GM10266 (cell line): ENCODE results near the gene CLDN15.
"Not testable (repeated sequence)": the region's sequence is repeated elsewhere in the genome, so short reads cannot be mapped to it uniquely, and the experiment has no call there.

Experiments used
- DNase-seq: peaks from one replicate; pipeline ENCODE4 v3.0.0; 2012; ENCODE audit errors: extremely low spot score
- TF ChIP-seq, protein P1 (sequence below): IDR thresholded peaks from 2 replicates; pipeline ENCODE4 v1.5.1; 2012; ENCODE audit warnings: mild to moderate bottlenecking, low read depth; ENCODE audit not compliant: control insufficient read depth, insufficient read depth; ENCODE audit errors: missing control alignments

Gene CLDN15

DNA sequence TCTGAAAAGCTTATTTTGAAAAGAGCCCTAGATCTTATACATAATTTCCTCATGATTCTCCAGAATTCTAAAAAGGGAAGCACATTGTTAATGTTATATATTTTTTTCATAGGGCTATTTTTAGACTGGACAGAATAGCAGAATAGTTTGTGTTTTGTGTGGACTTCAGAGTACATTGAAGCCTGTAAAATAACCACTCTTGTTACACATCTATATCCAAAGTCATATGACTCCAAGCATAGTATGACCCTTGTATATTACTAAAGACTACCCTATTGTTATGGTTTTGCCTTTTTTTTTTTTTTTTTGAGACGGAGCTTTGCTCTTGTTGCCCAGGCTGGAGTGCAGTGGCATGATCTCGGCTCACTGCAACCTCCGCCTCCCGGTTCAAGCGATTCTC is 33.4 kb upstream of the CLDN15 start:
- TF ChIP-seq, protein P1, sequence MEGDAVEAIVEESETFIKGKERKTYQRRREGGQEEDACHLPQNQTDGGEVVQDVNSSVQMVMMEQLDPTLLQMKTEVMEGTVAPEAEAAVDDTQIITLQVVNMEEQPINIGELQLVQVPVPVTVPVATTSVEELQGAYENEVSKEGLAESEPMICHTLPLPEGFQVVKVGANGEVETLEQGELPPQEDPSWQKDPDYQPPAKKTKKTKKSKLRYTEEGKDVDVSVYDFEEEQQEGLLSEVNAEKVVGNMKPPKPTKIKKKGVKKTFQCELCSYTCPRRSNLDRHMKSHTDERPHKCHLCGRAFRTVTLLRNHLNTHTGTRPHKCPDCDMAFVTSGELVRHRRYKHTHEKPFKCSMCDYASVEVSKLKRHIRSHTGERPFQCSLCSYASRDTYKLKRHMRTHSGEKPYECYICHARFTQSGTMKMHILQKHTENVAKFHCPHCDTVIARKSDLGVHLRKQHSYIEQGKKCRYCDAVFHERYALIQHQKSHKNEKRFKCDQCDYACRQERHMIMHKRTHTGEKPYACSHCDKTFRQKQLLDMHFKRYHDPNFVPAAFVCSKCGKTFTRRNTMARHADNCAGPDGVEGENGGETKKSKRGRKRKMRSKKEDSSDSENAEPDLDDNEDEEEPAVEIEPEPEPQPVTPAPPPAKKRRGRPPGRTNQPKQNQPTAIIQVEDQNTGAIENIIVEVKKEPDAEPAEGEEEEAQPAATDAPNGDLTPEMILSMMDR = no peak

DNA sequence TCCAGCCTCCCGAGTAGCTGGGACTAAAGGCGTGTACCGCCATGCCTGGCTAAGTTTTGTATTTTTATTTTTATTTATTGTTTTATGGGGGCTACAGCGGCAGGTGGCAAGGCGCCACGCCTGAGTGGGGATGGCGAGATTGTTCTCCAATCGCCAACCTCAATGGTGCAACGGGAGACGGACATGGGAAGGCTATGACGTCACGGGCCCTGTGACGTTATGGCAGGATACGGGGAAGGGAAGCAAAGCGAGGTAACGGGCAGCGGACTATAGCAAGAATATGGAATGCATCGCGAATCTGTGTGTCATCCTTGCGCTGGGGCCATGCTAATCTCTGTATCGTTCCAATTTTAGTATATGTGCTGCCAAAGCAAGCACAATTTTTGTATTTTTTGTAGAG is 32.1 kb upstream of the CLDN15 start:
- TF ChIP-seq, protein P1 = no peak
- no peak for DNase-seq

More for the DNA sequence above, 33.4 kb upstream of the CLDN15 start:
- DNase-seq = no peak

DNA sequence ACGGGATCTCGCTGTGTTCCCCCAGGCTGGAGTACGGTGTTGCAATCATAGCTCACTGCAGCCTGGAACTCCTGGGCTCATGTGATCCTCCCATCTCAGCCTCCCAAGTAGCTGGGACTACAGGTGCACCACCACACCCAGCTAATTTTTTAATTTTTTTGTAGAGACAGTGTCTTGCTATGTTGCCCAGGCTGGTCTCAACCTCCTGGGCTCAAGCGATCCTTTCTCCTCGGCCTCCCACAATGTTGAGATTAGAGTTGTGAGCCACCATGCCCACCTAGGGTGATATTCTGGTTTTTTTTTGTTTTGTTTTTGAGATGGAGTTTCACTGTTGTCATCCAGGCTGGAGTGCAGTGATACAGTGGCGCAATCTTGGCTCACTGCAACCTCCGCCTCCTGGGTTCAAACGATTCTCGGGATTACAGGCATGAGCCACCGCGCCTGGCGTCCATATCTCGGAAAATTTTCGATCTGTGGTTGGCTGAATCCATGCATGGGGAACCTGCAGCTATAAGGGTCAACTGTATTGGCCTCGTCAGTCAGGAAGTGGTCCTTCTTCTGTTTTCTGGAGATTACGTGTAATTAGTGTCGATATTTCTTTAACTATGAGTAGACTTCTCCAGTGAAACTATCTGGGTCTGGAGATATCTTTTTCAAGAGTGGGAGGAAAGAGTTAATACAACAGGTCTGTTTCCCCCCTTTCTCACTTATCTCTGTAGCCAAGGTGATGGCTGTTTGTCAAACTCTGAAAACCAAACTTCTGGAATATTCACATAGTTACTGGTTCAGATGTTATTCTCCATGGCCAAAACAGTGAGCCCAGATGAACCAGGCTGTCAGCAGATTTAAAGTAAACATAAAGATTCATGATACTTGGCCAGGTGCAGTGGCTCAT is 28.3 kb upstream of the CLDN15 start:
- TF ChIP-seq, protein P1 = no peak
- no peak for DNase-seq

DNA sequence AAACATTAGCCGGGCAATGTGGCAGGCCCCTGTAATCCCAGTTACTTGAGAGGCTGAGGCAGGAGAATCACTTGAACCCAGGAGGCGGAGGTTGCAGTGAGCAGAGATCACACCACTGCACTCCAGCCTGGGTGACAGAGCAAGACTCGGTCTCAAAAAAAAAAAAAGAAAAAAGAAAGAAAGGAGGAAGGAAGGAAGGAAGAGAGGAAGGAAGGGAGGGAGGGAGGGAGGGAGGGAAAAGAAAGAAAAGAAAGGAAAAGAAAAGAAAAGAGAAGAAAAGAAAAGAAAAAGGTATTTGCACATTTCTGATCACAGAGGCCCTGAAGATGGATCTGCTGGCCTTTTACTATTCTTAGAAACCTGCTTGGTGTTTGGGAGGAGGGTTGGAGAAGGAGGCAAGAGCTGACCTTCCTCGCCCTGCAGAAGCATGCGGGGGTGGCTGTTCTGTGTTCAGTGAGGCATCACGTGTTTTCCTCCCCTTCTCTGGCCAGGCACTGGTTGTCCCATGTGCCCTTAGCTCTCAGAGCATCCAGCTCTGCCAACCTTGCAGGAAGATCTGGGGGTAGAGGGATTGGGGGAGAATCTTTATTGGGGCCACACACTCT is 26.6 kb upstream of the CLDN15 start:
- not testable (repeated sequence) for DNase-seq

DNA sequence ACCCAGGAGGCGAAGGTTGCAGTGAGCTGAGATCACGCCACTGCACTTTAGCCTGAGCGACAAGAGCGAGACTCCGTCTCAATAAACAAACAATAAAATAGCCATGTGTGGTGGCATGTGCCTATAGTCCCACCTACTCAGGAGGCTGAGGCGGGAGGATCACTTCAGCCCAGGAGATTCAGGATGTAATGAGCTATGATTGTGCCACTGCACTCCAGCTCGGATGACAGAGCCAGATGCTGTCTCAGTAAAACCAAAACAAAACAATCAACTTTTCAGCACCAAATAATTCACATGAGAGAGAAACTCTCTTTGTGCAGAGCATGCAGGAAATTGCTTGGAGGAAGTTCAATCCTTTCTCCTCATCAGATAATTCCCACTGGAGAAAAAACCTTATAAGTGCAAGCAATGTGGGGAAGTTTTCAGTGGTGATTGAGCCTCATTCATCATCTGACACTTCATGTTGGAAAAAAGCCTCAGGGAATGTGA is 20.7 kb upstream of the CLDN15 start:
- TF ChIP-seq, protein P1 = no peak

DNA sequence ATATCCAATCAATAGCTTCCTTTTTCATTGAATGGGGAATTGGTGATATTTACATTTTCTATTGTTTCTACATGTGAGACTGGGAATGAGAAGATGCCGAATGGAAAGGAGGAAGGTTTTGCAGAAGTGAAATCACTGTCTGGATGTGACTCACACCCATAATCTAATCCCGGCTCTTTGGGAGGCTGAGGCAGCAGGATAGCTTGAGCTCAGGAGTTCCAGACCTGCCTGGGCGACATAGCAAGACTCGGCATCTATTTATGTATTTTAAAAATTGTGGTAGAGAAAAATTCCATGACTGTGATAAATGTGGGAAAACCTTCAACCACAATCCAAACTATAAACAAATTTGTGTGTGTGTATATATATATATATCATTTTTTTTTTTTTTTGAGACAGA is 18.2 kb upstream of the CLDN15 start:
- no peak for DNase-seq
- TF ChIP-seq, protein P1 = no peak

More for the DNA sequence above, 20.7 kb upstream of the CLDN15 start:
- no peak for DNase-seq

DNA sequence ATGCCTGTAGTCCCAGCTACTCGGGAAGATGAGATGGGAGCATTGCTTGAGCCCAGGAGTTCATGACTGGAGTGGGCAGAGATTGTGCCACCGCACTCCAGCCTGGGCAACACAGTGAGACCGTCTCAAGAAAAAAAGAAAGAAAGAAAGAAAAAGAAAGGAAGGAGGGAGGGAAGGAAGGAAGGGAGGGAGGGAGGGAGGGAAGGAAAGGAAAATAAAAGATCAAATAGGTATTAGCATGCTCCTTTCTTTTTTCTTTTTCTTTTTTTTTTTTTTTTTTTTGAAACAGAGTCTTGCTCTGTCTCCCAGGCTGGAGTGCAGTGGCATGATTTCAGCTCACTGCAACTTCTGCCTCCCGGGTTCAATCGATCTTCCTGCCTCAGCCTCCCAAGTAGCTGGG is 15.6 kb upstream of the CLDN15 start:
- DNase-seq = not testable (repeated sequence)
